ENCODE results near the gene TMEM178B.

Gene TMEM178B

DNA sequence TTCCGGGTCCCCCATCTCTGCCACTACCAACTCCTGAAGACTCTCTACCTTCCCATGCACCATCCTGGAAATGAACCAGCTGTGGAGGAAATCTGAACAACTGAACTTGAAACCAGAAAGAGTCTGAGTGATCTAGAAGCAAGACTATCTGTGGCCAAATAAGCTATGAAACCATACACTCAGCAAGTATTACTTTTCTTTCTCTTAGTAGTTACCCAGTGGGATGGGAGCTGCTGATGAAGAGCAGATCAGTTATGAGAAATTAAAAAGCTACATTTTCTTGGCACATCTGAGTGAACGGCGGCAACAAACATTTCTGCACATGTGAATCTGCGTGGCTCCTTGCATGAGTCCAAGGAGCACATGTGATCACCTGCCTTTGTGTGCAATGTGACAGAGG, 445.8 kb downstream of the TMEM178B start:
- peaks cover 0 to 5% (median 0%) of the 10 kb centered on the region in 5 donors for H3K27me3 ChIP-seq (ENCODE audit: control insufficient read depth in 5 of 5, insufficient read depth in 4 of 5, low read length in 5 of 5)
- H3K9ac ChIP-seq (ENCODE audit: low read length in 5 of 5), result no peak overlapping the region
- no peaks in the 10 kb centered on the region for H3K4me1 ChIP-seq (ENCODE audit: control insufficient read depth in 5 of 5, insufficient read depth in 5 of 5, low read length in 5 of 5)
- H3K9me3 ChIP-seq (ENCODE audit: control insufficient read depth in 5 of 5, low read length in 5 of 5), result no peaks in the 10 kb centered on the region
- no peak overlapping the region for H3K4me3 ChIP-seq (ENCODE audit: low read depth in 1 of 5, low read length in 5 of 5)
- no peak overlapping the region for H3K27ac ChIP-seq (ENCODE audit: low read depth, low read length)
- H3K36me3 ChIP-seq (ENCODE audit: control insufficient read depth in 5 of 5, insufficient read depth in 5 of 5, low read length in 5 of 5), result no peaks in the 10 kb centered on the region

DNA sequence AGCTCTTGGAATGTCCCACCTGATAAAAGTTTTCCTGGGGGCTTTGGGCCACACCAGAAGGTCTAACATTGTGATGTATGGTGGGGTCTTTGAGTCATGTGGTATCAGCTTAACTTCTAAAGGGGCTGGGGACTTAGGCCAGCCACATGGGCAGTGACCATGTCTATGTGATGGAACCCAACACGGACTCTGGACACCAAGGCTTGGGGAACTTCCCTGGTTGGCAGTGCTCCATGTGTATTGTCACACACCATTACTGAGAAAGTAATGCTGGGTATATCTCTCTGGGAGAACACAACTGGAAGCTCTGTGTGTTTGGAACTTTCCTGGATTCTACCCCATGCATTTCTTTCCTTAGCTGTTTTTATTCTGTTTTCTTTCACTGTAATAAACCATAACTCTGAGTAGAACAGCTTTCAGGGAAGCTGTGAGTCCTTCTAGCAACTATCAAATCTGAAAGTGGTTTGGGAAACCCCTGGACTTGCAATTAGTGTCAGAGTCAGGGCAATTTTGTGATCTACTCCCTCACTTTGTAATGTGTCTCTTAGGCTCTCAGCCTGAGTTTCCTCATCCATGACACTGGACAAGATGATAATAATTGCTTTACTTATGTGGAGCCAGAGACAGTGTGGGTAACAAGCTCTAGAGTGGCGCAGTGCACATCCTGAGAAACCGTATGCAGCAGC, 448.9 kb downstream of the TMEM178B start:
- no peak overlapping the region for H3K4me3 ChIP-seq (ENCODE audit: low read depth in 1 of 5, low read length in 5 of 5)
- no peak overlapping the region for H3K27ac ChIP-seq (ENCODE audit: low read depth, low read length)
- no peaks in the 10 kb centered on the region for H3K9me3 ChIP-seq (ENCODE audit: control insufficient read depth in 5 of 5, low read length in 5 of 5)
- H3K4me1 ChIP-seq (ENCODE audit: control insufficient read depth in 5 of 5, insufficient read depth in 5 of 5, low read length in 5 of 5), result no peaks in the 10 kb centered on the region
- no peaks in the 10 kb centered on the region for H3K36me3 ChIP-seq (ENCODE audit: control insufficient read depth in 5 of 5, insufficient read depth in 5 of 5, low read length in 5 of 5)
- H3K9ac ChIP-seq (ENCODE audit: low read length in 5 of 5), result no peak overlapping the region
- H3K27me3 ChIP-seq (ENCODE audit: control insufficient read depth in 5 of 5, insufficient read depth in 4 of 5, low read length in 5 of 5), result no peaks in the 10 kb centered on the region

DNA sequence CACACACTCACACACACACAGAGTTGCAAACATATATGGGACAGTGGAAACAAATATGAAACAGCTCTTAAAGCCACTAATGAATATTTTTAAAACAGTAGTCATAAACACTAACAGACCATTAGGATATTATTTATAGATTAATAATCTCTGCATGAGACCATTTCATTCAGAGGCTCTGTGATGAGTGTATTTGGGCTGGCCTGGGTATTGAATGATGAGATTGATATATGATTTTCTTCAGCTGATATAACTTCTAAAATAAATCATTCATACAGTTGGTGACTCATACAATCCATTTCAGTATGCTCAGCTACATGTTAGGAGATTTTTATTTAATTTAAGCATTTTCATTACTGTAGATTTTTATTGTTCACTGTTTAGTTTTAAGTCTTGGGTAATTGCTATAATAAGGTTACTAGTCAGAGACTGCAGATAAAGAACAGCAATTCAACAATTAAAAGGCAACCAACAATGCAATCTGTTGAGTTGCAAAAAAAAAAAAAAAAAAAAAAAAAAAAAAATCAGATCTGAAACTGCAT, 452.2 kb downstream of the TMEM178B start:
- no peaks in the 10 kb centered on the region for H3K9me3 ChIP-seq (ENCODE audit: control insufficient read depth in 5 of 5, low read length in 5 of 5)
- no peak overlapping the region for H3K9ac ChIP-seq (ENCODE audit: low read length in 5 of 5)
- H3K4me3 ChIP-seq (ENCODE audit: low read depth in 1 of 5, low read length in 5 of 5), result no peak overlapping the region
- H3K27ac ChIP-seq (ENCODE audit: low read depth, low read length), result no peak overlapping the region
- no peaks in the 10 kb centered on the region for H3K36me3 ChIP-seq (ENCODE audit: control insufficient read depth in 5 of 5, insufficient read depth in 5 of 5, low read length in 5 of 5)
- H3K4me1 ChIP-seq (ENCODE audit: control insufficient read depth in 5 of 5, insufficient read depth in 5 of 5, low read length in 5 of 5), result no peaks in the 10 kb centered on the region
- peaks cover 0 to 6% (median 0%) of the 10 kb centered on the region in 5 donors for H3K27me3 ChIP-seq (ENCODE audit: control insufficient read depth in 5 of 5, insufficient read depth in 4 of 5, low read length in 5 of 5)

DNA sequence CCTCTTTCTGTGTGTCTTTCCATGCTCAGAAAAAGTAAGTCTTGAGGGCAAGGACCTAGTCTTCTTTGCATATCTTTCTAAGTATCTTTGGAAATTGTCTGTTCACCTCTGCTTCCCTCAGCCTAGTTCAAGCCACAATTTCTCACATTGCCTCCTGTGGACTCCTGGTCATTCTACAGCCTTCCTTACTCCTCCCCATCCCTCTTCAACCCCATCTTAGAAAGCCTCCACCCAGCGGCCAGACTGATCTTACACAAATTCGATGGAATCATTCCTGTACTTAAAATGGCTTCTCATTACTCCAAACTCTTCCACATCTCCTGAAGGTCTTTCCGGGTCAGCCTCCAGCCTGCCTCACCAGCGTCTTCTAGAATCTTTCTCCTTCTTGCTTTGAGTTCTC, 453.2 kb downstream of the TMEM178B start:
- Histone ChIP-seq H3K4me3 (ENCODE audit: low read depth in 1 of 5, low read length in 5 of 5) (no peak overlapping the region), H3K27me3 (ENCODE audit: control insufficient read depth in 5 of 5, insufficient read depth in 4 of 5, low read length in 5 of 5) (peaks cover 0 to 6% (median 0%) of the 10 kb centered on the region in 5 donors), H3K9ac (ENCODE audit: low read length in 5 of 5) (no peak overlapping the region), H3K9me3 (ENCODE audit: control insufficient read depth in 5 of 5, low read length in 5 of 5) (no peaks in the 10 kb centered on the region), H3K36me3 (ENCODE audit: control insufficient read depth in 5 of 5, insufficient read depth in 5 of 5, low read length in 5 of 5) (no peaks in the 10 kb centered on the region), H3K4me1 (ENCODE audit: control insufficient read depth in 5 of 5, insufficient read depth in 5 of 5, low read length in 5 of 5) (no peaks in the 10 kb centered on the region), H3K27ac (ENCODE audit: low read depth, low read length) (no peak overlapping the region)

DNA sequence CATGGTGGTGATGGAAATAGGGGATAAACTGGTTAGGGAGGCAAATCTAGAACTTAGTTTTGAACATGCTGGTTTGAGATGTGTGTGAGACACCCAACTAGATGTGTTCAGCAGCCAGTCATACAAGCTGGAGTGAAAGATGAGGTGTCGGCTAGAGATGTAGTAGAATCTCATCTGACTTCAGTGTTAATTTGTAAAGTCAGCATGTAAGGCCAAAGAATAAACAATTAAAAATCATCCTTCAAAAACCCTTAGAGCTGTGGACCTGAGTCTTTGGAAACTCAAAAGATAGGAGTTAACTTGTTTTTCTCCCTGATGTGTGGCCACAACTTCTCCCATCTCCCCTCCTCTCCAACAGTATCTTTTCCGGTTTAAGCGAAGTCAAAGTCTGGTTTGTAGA, 454.5 kb downstream of the TMEM178B start:
- H3K4me3 ChIP-seq (ENCODE audit: low read depth in 1 of 5, low read length in 5 of 5), result no peak overlapping the region
- no peak overlapping the region for H3K27ac ChIP-seq (ENCODE audit: low read depth, low read length)
- H3K9ac ChIP-seq (ENCODE audit: low read length in 5 of 5), result no peak overlapping the region
- H3K4me1 ChIP-seq (ENCODE audit: control insufficient read depth in 5 of 5, insufficient read depth in 5 of 5, low read length in 5 of 5), result peaks cover 0 to 4% (median 2%) of the 10 kb centered on the region in 5 donors
- H3K9me3 ChIP-seq (ENCODE audit: control insufficient read depth in 5 of 5, low read length in 5 of 5), result no peaks in the 10 kb centered on the region
- no peaks in the 10 kb centered on the region for H3K36me3 ChIP-seq (ENCODE audit: control insufficient read depth in 5 of 5, insufficient read depth in 5 of 5, low read length in 5 of 5)
- peaks cover 0 to 6% (median 0%) of the 10 kb centered on the region in 5 donors for H3K27me3 ChIP-seq (ENCODE audit: control insufficient read depth in 5 of 5, insufficient read depth in 4 of 5, low read length in 5 of 5)
